Mucosa of gallbladder (tissue), 1 donor: ENCODE results near the gene USP22. TPM values are rescaled to one million over a fixed set of nuclear protein-coding genes. Genes with fewer than 3 reads are reported as not detected.

ENCODE experiments used
- DNase-seq: peaks from one replicate; pipeline ENCODE4 v3.0.0-alpha.2; 2020; ENCODE audit warnings: low spot score
- total RNA-seq: library from RNA; stranded (reverse); gene quantifications from one replicate; pipeline ENCODE4 v1.2.1, GENCODE V29; 2021
- donor health status: DM: no; HTN: no; CAD: no.

Gene USP22
- total RNA-seq, 1 donor from 2014 or later, result 196 TPM

DNA sequence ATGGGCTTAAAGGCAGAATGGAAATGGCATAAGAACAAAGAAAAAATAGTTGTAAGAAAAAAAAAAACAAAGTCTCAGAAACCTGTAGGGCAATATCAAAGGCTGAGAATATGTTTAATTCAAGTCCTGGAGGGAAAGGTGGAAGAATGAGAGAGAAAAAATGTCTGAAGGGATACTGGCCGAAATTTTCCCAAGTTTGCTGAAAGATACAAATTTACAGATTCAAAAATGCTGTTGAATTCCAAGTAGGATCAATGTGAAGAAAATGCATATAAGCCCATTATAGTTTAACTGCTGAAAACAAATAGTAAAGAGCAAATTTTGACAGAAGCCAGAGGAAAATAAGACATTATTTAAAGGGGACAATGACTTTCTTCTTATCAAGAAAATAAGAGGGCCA lies 6.6 kb upstream of the USP22 start:
- DNase-seq, result no peak

GRCh38 chr17:21046216-21046615 lies 3.4 kb upstream of the USP22 start:
- DNase-seq, result no peak

DNA sequence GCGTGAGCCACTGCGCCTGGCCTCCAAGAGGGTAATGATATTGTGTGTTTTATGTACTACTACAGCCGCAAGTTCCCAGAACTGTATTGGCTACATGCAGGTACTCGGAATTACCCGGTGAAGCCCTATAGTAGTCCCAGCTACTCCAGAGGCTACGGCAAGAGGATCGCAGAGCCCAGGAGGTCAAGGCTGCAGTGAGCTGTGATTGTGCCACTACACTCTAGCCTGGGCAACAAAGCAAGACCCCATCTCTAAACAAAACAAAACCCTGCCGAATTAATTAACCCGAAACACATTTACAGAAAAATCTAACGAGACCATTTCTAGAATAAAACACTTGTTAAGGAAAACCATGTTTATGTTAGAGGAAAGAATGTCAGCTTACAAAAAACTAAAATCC lies 2.2 kb upstream of the USP22 start:
- DNase-seq, result no peak

- DNase-seq, result peak; percentile 98
These were observed 753 bp upstream of the USP22 start for GRCh38 chr17:21043296-21044232.

DNA sequence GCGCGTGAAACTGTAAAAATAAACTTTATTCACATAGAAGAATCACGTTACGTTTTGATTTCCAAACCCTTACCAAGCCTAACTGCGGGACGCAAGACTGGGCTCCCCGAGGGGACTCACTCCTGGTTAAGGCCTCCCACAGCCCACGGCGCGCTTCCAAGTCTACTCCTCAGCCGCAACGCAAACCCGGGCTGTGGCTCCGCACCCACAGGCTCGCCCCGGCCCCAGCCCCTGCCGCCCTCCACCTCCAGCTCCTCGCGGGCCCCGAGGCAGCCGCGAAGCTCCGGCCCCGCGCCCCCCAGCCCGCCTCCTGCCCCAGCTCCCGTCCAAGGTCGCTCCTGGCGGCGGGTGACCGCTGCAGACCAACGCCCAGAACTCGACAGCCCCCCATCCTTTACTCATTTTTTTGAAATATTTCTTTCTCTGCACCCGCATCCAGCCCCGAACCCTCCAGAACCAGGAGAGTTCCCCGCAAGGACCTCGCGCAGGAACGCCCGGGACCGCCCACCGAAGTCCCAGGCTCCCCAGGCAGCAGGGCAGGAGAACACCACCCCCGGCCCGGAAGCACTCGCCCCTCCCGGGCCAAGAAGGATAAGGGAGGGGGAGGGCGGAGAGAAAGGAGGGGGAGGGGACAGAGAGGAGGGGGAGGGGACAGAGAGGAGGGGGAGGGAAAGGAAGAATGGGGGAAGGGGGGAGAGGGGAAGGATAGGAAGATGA lies 912 bp downstream of the USP22 start:
- DNase-seq, result peak; percentile 75

DNA sequence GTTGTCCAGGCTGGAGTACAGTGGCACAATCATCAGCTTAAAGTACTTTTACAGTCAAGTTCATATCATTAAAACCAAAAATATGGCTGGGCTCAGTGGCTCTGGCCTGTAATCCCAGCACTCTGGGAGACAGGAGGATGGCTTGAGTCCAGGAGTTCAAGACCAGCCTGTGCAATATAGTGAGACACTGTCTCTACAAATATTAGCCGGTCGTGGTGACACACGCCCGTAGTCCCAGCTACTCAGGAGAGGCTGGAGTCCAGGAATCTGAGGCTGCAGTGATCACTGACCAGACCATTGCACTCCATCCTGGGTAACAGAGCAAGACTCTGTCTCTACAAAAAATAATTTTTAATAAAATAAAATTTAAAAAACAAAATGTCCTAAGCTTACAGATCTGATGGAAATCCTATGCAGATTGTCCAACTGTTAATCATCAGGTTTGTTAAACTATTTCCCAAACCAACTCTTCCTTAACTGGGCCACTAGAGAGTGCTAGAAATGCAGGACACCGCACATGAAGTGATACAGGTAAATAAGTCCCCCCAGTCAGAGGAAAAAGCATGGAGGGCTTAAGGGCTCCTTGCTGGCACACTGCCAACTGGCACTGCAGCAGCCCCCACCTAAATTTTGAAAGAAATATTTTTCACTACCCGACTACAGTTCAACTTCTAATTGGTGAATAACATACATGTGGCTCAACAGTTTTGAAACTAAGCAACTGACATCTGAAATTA lies 2.8 kb downstream of the USP22 start:
- DNase-seq, result no peak

GRCh38 chr17:21037117-21037803 lies 5.6 kb downstream of the USP22 start:
- DNase-seq, result no peak

DNA sequence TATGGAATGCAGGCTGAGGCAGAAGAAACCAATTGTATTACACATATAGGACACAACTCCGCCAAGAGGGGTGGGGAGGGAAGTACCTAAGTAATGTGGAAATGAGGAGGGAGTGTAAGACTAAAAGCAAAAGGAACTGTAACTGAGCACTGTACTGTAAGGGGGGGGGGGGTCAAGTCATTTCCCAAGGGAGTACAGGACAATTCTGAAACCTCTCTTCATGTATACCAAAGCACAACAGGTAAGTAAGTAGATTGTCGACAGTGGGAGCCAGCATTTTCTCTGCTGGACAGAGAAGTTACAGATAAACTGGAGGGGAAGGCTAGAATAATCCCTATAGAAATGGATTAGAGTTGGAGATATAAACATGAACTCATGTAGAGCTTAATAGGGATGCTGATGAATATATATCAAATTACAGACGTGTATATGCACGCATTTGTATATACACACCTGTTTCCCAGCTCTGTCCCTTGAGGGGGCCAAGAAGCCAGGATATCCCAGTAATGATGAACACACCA lies 6.4 kb downstream of the USP22 start:
- DNase-seq, result no peak

GRCh38 chr17:21035406-21035805 lies 7.4 kb downstream of the USP22 start:
- DNase-seq, result no peak

- no peak for DNase-seq
These were observed 8.2 kb downstream of the USP22 start for GRCh38 chr17:21034340-21035235.

- DNase-seq, result no peak
These were observed 9.5 kb downstream of the USP22 start for GRCh38 chr17:21033350-21033749.

- DNase-seq, result no peak
These were observed 10.9 kb downstream of the USP22 start for GRCh38 chr17:21031756-21032396.

GRCh38 chr17:21030375-21030774 lies 12.4 kb downstream of the USP22 start:
- no peak for DNase-seq

- DNase-seq, result no peak
These were observed 13.3 kb downstream of the USP22 start for GRCh38 chr17:21029515-21029914.

GRCh38 chr17:21029036-21029435 lies 13.8 kb downstream of the USP22 start:
- no peak for DNase-seq

DNA sequence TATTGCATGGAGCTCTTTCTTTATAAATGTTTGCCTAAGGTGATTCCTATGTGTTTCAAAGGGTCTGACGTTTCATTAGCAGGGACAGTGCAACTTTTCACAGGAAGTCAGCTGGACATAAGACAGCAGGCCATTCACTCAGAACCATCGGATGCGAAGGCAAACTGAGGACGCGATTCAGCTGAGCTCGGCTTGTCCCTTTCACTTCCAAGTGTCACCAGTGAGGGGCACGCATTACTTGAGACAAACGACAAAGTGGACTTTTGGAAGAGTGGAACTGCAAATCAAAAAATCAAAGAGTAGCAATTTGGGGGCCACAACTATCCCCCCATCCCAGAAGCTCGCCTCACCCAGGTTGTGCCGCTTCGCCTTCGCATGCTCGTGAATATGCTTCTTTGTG lies 14.6 kb downstream of the USP22 start:
- DNase-seq, result no peak

DNA sequence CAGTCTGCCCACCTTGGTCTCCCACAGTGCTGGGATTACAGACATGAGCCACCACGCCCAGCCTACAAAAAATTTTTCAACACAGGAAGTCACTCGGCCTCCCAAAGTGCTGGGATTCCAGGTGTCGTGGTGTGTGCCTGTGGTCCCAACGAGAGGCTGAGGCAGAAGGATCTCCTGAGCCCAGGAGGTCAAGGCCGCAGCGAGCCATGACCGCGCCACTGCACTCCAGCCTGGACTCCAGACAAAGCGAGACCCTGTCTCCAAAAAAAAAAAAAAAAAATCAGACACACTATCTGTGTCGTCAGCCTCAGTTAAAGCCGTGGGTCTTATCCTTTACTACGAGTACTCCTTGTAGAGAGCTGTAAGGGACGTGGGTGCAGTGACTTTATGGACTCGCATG lies 15.8 kb downstream of the USP22 start:
- DNase-seq, result no peak

DNA sequence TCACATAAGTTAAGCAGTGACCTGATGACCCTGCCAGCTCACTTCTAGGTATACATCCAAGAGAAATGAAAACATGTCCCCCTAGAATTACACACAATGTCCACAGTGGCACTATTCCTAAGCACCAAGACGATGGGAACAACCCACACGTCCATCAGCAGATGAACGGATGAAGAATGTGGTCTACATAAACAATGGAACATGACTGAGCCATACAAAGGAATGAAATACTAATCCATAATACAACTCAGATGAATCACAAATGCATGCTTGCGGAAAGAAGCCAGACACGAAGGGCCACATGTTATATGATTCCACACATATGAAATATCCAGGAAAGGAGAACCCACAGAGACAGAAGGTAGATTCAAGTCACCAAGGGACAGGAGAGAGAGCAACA lies 17.4 kb downstream of the USP22 start:
- DNase-seq, result no peak

- no peak for DNase-seq
These were observed 18.8 kb downstream of the USP22 start for GRCh38 chr17:21024024-21024423.

GRCh38 chr17:21021208-21021803 lies 21.5 kb downstream of the USP22 start:
- DNase-seq, result no peak
